DMS 273 treated with DMSO at 0.1 percent for 48 hours (cell line): ENCODE data around the gene TH.
"Not testable (repeated sequence)": the region's sequence is repeated elsewhere in the genome, so short reads cannot be mapped to it uniquely, and the experiment has no call there.

Source experiments
- DNase-seq: peaks from one replicate; lab custom pipeline; 2025; lab: John Stamatoyannopoulos, UW

TH gene

GRCh38 chr11:2129699-2130366 lies 41.8 kb downstream of the TH start:
- DNase-seq: no peak

GRCh38 chr11:2129308-2129698 lies 42.3 kb downstream of the TH start:
- no peak for DNase-seq

- DNase-seq: no peak
Observed at GRCh38 chr11:2128511-2129307, 42.9 kb downstream of the TH start.

- no peak for DNase-seq
Observed at GRCh38 chr11:2128130-2128510, 43.5 kb downstream of the TH start.

GRCh38 chr11:2127482-2128129 lies 44.0 kb downstream of the TH start:
- no peak for DNase-seq

GRCh38 chr11:2126520-2127085 lies 45.0 kb downstream of the TH start:
- DNase-seq: no peak

GRCh38 chr11:2124736-2125484 lies 46.7 kb downstream of the TH start:
- DNase-seq: not testable (repeated sequence)

- no peak for DNase-seq
Observed at GRCh38 chr11:2123628-2123960, 48.0 kb downstream of the TH start.

GRCh38 chr11:2122907-2123627 lies 48.5 kb downstream of the TH start:
- DNase-seq: no peak

GRCh38 chr11:2122222-2122906 lies 49.3 kb downstream of the TH start:
- no peak for DNase-seq

GRCh38 chr11:2121227-2122130 lies 50.1 kb downstream of the TH start:
- DNase-seq: no peak

- DNase-seq: no peak
Observed at GRCh38 chr11:2120359-2121100, 51.1 kb downstream of the TH start.

- no peak for DNase-seq
Observed at GRCh38 chr11:2118677-2119076, 52.9 kb downstream of the TH start.

GRCh38 chr11:2116680-2117079 lies 54.9 kb downstream of the TH start:
- no peak for DNase-seq

- DNase-seq: no peak
Observed at GRCh38 chr11:2115308-2115707, 56.3 kb downstream of the TH start.

GRCh38 chr11:2114430-2115241 lies 57.0 kb downstream of the TH start:
- DNase-seq: no peak
